ENCODE data around the gene C19orf12.
"Not testable (repeated sequence)": the region's sequence is repeated elsewhere in the genome, so short reads cannot be mapped to it uniquely, and the experiment has no call there.

The C19orf12 gene

GRCh38 chr19:29677001-29677817 is 37.9 kb downstream of the C19orf12 start:
- DNase-seq (ENCODE audit: low read depth in 2 of 2), result no peak

- no peak for DNase-seq (ENCODE audit: low read depth in 2 of 2)
Observed at GRCh38 chr19:29676586-29676985, 38.5 kb downstream of the C19orf12 start.

- DNase-seq (ENCODE audit: low read depth in 2 of 2), result no peak
Observed at GRCh38 chr19:29675650-29676186, 39.3 kb downstream of the C19orf12 start.

- DNase-seq (ENCODE audit: low read depth in 2 of 2), result no peak
Observed at GRCh38 chr19:29675120-29675649, 39.9 kb downstream of the C19orf12 start.

GRCh38 chr19:29674374-29675119 is 40.5 kb downstream of the C19orf12 start:
- DNase-seq (ENCODE audit: low read depth in 2 of 2), result no peak

- DNase-seq (ENCODE audit: low read depth in 2 of 2), result no peak
Observed at GRCh38 chr19:29673451-29674371, 41.4 kb downstream of the C19orf12 start.

GRCh38 chr19:29672933-29673336 is 42.1 kb downstream of the C19orf12 start:
- no peak for DNase-seq (ENCODE audit: low read depth in 2 of 2)

- DNase-seq (ENCODE audit: low read depth in 2 of 2), result no peak
Observed at GRCh38 chr19:29672319-29672932, 42.6 kb downstream of the C19orf12 start.

- no peak for DNase-seq (ENCODE audit: low read depth in 2 of 2)
Observed at GRCh38 chr19:29671393-29672160, 43.5 kb downstream of the C19orf12 start.

GRCh38 chr19:29671026-29671392 is 44.1 kb downstream of the C19orf12 start:
- not testable (repeated sequence) for DNase-seq (ENCODE audit: low read depth in 2 of 2)

GRCh38 chr19:29670255-29670654 is 44.8 kb downstream of the C19orf12 start:
- no peak for DNase-seq (ENCODE audit: low read depth in 2 of 2)

GRCh38 chr19:29668746-29669609 is 46.1 kb downstream of the C19orf12 start:
- DNase-seq (ENCODE audit: low read depth in 2 of 2), result no peak

- no peak for DNase-seq (ENCODE audit: low read depth in 2 of 2)
Observed at GRCh38 chr19:29667901-29668341, 47.1 kb downstream of the C19orf12 start.

- no peak for DNase-seq (ENCODE audit: low read depth in 2 of 2)
Observed at GRCh38 chr19:29667387-29667783, 47.7 kb downstream of the C19orf12 start.

- peak in 1 of 2 experiments; percentile 35 for DNase-seq (ENCODE audit: low read depth in 2 of 2)
Observed at GRCh38 chr19:29666578-29667386, 48.3 kb downstream of the C19orf12 start.

GRCh38 chr19:29665826-29666577 is 49.1 kb downstream of the C19orf12 start:
- no peak for DNase-seq (ENCODE audit: low read depth in 2 of 2)

GRCh38 chr19:29665215-29665825 is 49.7 kb downstream of the C19orf12 start, which contains the start of gene PLEKHF1:
Gene PLEKHF1 (plus strand): TSS chr19:29665461. CDS start chr19:29673840, 8,379 bp downstream.
- peak in 1 of 2 experiments; percentile 42 for DNase-seq (ENCODE audit: low read depth in 2 of 2)
